Liver (tissue), 9 donors: ENCODE results near the gene PHETA1. TPM values are rescaled to one million over a fixed set of nuclear protein-coding genes. Genes with fewer than 3 reads are reported as not detected.

Experiments used
- DNase-seq: peaks from one replicate; pipeline ENCODE4 v3.0.0-alpha.2; 2017; ENCODE audit warnings: low spot score
- H3K27ac ChIP-seq, 2 donors: one replicate each; pipeline ENCODE4 v1.7.0; 2013; ENCODE audit warnings: inconsistent platforms in 2 of 2, low read length in 2 of 2, control low read depth in 1 of 2, low read depth in 1 of 2, mild to moderate bottlenecking in 1 of 2
- H3K27me3 ChIP-seq, 4 donors: one replicate each; pipeline versions ENCODE4 v1.6.1 to v1.7.0; 2013; ENCODE audit warnings: low read length in 3 of 4, inconsistent platforms in 1 of 4, mild to moderate bottlenecking in 1 of 4, moderate library complexity in 1 of 4; ENCODE audit not compliant: control insufficient read depth in 4 of 4, insufficient read depth in 4 of 4
- H3K36me3 ChIP-seq, 4 donors: one replicate each; pipeline versions ENCODE4 v1.6.1 to v1.7.0; 2013; ENCODE audit warnings: low read length in 3 of 4, mild to moderate bottlenecking in 3 of 4, low read depth in 1 of 4, moderate library complexity in 1 of 4; ENCODE audit not compliant: control insufficient read depth in 4 of 4, insufficient read depth in 3 of 4
- H3K4me1 ChIP-seq, 4 donors: one replicate each; pipeline versions ENCODE4 v1.6.1 to v1.7.0; 2013; ENCODE audit warnings: low read length in 3 of 4, mild to moderate bottlenecking in 3 of 4, moderate library complexity in 1 of 4; ENCODE audit not compliant: control insufficient read depth in 4 of 4, insufficient read depth in 4 of 4
- H3K4me3 ChIP-seq, 3 donors: one replicate each; pipeline versions ENCODE4 v1.6.1 to v1.7.0; 2013; ENCODE audit warnings: low read length in 3 of 3, control low read depth in 1 of 3, low read depth in 1 of 3, mild to moderate bottlenecking in 1 of 3
- H3K9ac ChIP-seq, 2 donors: one replicate each; pipeline ENCODE4 v1.7.0; 2013; ENCODE audit warnings: low read length in 2 of 2, mild to moderate bottlenecking in 2 of 2, moderate library complexity in 2 of 2, control low read depth in 1 of 2, low read depth in 1 of 2
- H3K9me3 ChIP-seq, 4 donors: one replicate each; pipeline versions ENCODE4 v1.6.1 to v1.7.0; 2013; ENCODE audit warnings: low read length in 3 of 4; ENCODE audit not compliant: control insufficient read depth in 4 of 4
- FOXA1 ChIP-seq: IDR thresholded peaks from 2 replicates; pipeline ENCODE4 v1.6.1; 2016; ENCODE audit warnings: antibody characterized with exemption
- FOXA2 ChIP-seq: IDR thresholded peaks from 2 replicates; pipeline ENCODE4 v1.6.1; 2016; ENCODE audit warnings: antibody characterized with exemption
- GABPA ChIP-seq, 2 donors: IDR thresholded peaks in 1 of 2; conservative IDR thresholded peaks in 1 of 2; 2 replicates each; pipeline ENCODE4 v1.6.1; 2016; ENCODE audit warnings: antibody characterized with exemption in 2 of 2, mild to moderate bottlenecking in 1 of 2, moderate library complexity in 1 of 2
- HNF4A ChIP-seq, 2 donors: conservative IDR thresholded peaks; 2 replicates each; pipeline ENCODE4 v1.6.1; 2016; ENCODE audit warnings: antibody characterized with exemption in 2 of 2, mild to moderate bottlenecking in 2 of 2
- HNF4G ChIP-seq: IDR thresholded peaks from 2 replicates; pipeline ENCODE4 v1.6.1; 2016; ENCODE audit warnings: antibody characterized with exemption
- JUND ChIP-seq, 2 donors: IDR thresholded peaks; 2 replicates each; pipeline ENCODE4 v1.6.1; 2016; ENCODE audit warnings: antibody characterized with exemption in 2 of 2
- NR2F2 ChIP-seq: IDR thresholded peaks from 2 replicates; pipeline ENCODE4 v1.6.1; 2016; ENCODE audit warnings: antibody characterized with exemption
- RAD21 ChIP-seq, 2 donors: IDR thresholded peaks; 2 replicates each; pipeline ENCODE4 v1.6.1; 2016; ENCODE audit warnings: antibody characterized with exemption in 2 of 2, mild to moderate bottlenecking in 2 of 2
- REST ChIP-seq: IDR thresholded peaks from 2 replicates; pipeline ENCODE4 v1.6.1; 2016; ENCODE audit warnings: antibody characterized with exemption, mild to moderate bottlenecking
- RXRA ChIP-seq, 2 donors: IDR thresholded peaks; 2 replicates each; pipeline ENCODE4 v1.6.1; 2017 to 2018; ENCODE audit warnings: antibody characterized with exemption in 2 of 2, mild to moderate bottlenecking in 1 of 2
- SP1 ChIP-seq: IDR thresholded peaks from 2 replicates; pipeline ENCODE4 v1.6.1; 2018; ENCODE audit warnings: antibody characterized with exemption, mild to moderate bottlenecking
- TAF1 ChIP-seq: conservative IDR thresholded peaks from 2 replicates; pipeline ENCODE4 v1.6.1; 2016; ENCODE audit warnings: antibody characterized with exemption, mild to moderate bottlenecking
- YY1 ChIP-seq: IDR thresholded peaks from 2 replicates; pipeline ENCODE4 v1.6.1; 2016; ENCODE audit warnings: antibody characterized with exemption, mild to moderate bottlenecking
- ZBTB33 ChIP-seq: IDR thresholded peaks from 2 replicates; pipeline ENCODE4 v1.6.1; 2016; ENCODE audit warnings: antibody characterized with exemption
- WGBS: extraction: QIAGEN DNeasy Blood & Tissue Kit; methylation state at CpG from one replicate; pipeline ENCODE4 v1.1.7; 2013; 5-methylcytosine and 5-hydroxymethylcytosine counted together
- polyA plus RNA-seq, 2 donors: library from polyadenylated mRNA; stranded (reverse) in 1 of 2; unstranded in 1 of 2; fragments of 200-250 nt in 1 of 2; fragments of >200 nt in 1 of 2; fragmentation: Nextera tagmentation in 1 of 2; extraction: Ambion mirVana in 1 of 2; gene quantifications; one replicate each; pipeline versions ENCODE4 v1.2.1 to v1.2.3, GENCODE V29; 2013 to 2015
- total RNA-seq, 2 donors: library from RNA; depleted of rRNA; stranded (reverse); fragments of >200 nt; gene quantifications; one replicate each; pipeline ENCODE4 v1.2.3, GENCODE V29; 2014
- TF ChIP-seq, protein P1 (sequence below): IDR thresholded peaks from 2 replicates; pipeline ENCODE4 v1.6.1; 2016; ENCODE audit warnings: antibody characterized with exemption
- donor health status: healthy.
- donor health status: healthy.
- donor health status: healthy.
- donor health status: healthy.
- donor health status: healthy.

Gene PHETA1
- total and polyA plus RNA-seq, 4 donors, result 2.4 to 5.7 (median 3.9) TPM

DNA sequence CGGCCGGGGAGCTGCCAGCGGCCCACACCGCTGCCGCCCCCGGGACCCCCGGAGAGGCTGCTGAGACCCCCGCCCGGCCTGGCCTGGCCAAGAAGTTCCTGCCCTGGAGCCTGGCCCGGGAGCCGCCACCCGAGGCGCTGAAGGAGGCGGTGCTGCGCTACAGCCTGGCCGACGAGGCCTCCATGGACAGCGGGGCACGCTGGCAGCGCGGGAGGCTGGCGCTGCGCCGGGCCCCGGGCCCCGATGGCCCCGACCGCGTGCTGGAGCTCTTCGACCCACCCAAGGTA lies 49.6 kb upstream of the PHETA1 start:
- Histone ChIP-seq H3K9me3 (no peaks in the 10 kb centered on the region), H3K4me3 (no peak overlapping the region), H3K4me1 (peaks cover 0 to 9% (median 3%) of the 10 kb centered on the region in 4 donors), H3K9ac (no peak overlapping the region), H3K27ac (no peak overlapping the region), H3K36me3 (peaks cover 0 to 14% (median 8%) of the 10 kb centered on the region in 4 donors), H3K27me3 (no peaks in the 10 kb centered on the region)
- 93% methylated on average over 30 of the region's 30 CpGs for WGBS
- no peak for TF ChIP-seq FOXA1
- TF ChIP-seq JUND (IDR thresholded peaks at IDR 0.05), result no peak
- no peak for TF ChIP-seq NR2F2
- TF ChIP-seq GABPA (IDR thresholded peaks at IDR 0.05 in 1 of 2, conservative IDR thresholded peaks at IDR 0.05 in 1 of 2), result no peak
- TF ChIP-seq FOXA2, result no peak
- TF ChIP-seq, protein P1, sequence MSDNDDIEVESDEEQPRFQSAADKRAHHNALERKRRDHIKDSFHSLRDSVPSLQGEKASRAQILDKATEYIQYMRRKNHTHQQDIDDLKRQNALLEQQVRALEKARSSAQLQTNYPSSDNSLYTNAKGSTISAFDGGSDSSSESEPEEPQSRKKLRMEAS, result no peak
- TF ChIP-seq RXRA (IDR thresholded peaks at IDR 0.05), result no peak
- TF ChIP-seq HNF4G, result no peak
- no peak for TF ChIP-seq TAF1
- DNase-seq, result no peak

- TF ChIP-seq, protein P1, result no peak
- no peak for TF ChIP-seq SP1
- H3K27ac ChIP-seq, result no peak overlapping the region
- peaks cover 0 to 14% (median 8%) of the 10 kb centered on the region in 4 donors for H3K36me3 ChIP-seq
- no peak for DNase-seq
- no peak overlapping the region for H3K4me3 ChIP-seq
- WGBS, result 96% methylated on average over 67 of the region's 67 CpGs
- peaks cover 0 to 14% (median 8%) of the 10 kb centered on the region in 4 donors for H3K4me1 ChIP-seq
- H3K27me3 ChIP-seq, result no peaks in the 10 kb centered on the region
- no peaks in the 10 kb centered on the region for H3K9me3 ChIP-seq
- H3K9ac ChIP-seq, result no peak overlapping the region
Measured at GRCh38 chr12:111417784-111418593, 49.1 kb upstream of the PHETA1 start.

GRCh38 chr12:111417290-111417689 lies 48.4 kb upstream of the PHETA1 start:
- TF ChIP-seq RAD21 (IDR thresholded peaks at IDR 0.05), result no peak
- no peaks in the 10 kb centered on the region for H3K9me3 ChIP-seq
- 95% methylated on average over 2 of the region's 2 CpGs for WGBS
- H3K27ac ChIP-seq, result no peak overlapping the region
- peaks cover 0 to 14% (median 8%) of the 10 kb centered on the region in 4 donors for H3K36me3 ChIP-seq
- no peaks in the 10 kb centered on the region for H3K27me3 ChIP-seq
- no peak overlapping the region for H3K4me3 ChIP-seq
- H3K4me1 ChIP-seq, result peaks cover 0 to 20% (median 12%) of the 10 kb centered on the region in 4 donors
- no peak overlapping the region for H3K9ac ChIP-seq
- DNase-seq, result no peak

DNA sequence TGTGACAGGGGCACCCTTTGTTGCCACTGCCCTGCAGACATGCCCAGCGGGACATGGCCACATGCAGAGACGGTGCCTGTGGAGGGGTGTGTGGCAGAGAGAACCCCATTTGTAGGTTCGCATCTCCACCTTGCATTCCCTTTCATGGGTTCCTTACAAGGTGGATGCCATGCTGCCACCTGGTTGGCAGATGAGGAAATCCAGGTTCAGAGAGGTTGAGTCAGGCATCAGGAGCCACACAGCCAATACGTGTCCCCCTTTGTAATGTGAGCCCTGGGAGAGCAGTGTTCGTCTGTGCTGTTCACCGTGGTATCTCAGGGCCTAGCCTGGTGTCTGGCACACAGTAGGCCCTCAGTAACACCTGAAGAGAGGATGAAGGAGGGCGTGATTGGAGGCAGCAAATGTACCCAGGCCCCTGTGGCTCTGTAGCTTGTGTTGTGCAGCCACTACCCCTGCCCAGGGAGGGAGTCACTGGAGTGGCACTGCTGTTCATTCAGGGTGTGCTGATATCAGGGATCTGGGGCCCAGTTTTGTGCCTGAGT lies 45.9 kb upstream of the PHETA1 start:
- H3K36me3 ChIP-seq, result peaks cover 0 to 5% (median 4%) of the 10 kb centered on the region in 4 donors
- no peak overlapping the region for H3K4me3 ChIP-seq
- H3K4me1 ChIP-seq, result peaks cover 5 to 43% (median 31%) of the 10 kb centered on the region in 4 donors
- no peak overlapping the region for H3K9ac ChIP-seq
- WGBS, result 96% methylated on average over 7 of the region's 7 CpGs
- peak overlapping the region in 1 of 2 donors; percentile 80 for H3K27ac ChIP-seq
- TF ChIP-seq YY1, result no peak
- TF ChIP-seq RAD21 (IDR thresholded peaks at IDR 0.05), result no peak
- TF ChIP-seq FOXA1, result no peak
- TF ChIP-seq SP1, result no peak
- TF ChIP-seq HNF4A (conservative IDR thresholded peaks at IDR 0.05), result no peak
- no peak for TF ChIP-seq REST
- no peak for TF ChIP-seq HNF4G
- TF ChIP-seq ZBTB33, result no peak
- TF ChIP-seq JUND (IDR thresholded peaks at IDR 0.05), result no peak
- no peak for TF ChIP-seq RXRA (IDR thresholded peaks at IDR 0.05)
- TF ChIP-seq TAF1, result no peak
- H3K9me3 ChIP-seq, result no peaks in the 10 kb centered on the region
- H3K27me3 ChIP-seq, result no peaks in the 10 kb centered on the region
- no peak for DNase-seq
